Islet precursor cell (in vitro differentiated cells): ENCODE results near the gene EIF3A.
"Not testable (repeated sequence)": the region's sequence is repeated elsewhere in the genome, so short reads cannot be mapped to it uniquely, and the experiment has no call there.

Experiments
- DNase-seq: peaks from one replicate; pipeline ENCODE4 v3.0.0-alpha.2; 2018

The EIF3A gene

GRCh38 chr10:119101366-119102098, 20.9 kb upstream of the EIF3A start:
- DNase-seq, result no peak

- DNase-seq, result no peak
These were observed 20.0 kb upstream of the EIF3A start for GRCh38 chr10:119100434-119101238.

- DNase-seq, result no peak
These were observed 18.0 kb upstream of the EIF3A start for GRCh38 chr10:119098576-119098975.

- not testable (repeated sequence) for DNase-seq
These were observed 16.2 kb upstream of the EIF3A start for GRCh38 chr10:119096641-119097415.

GRCh38 chr10:119095640-119096039, 15.0 kb upstream of the EIF3A start:
- DNase-seq, result no peak

- no peak for DNase-seq
These were observed 10.4 kb upstream of the EIF3A start for GRCh38 chr10:119090968-119091367.

GRCh38 chr10:119090026-119090795, 9.6 kb upstream of the EIF3A start:
- DNase-seq, result no peak

GRCh38 chr10:119087271-119087882, 6.8 kb upstream of the EIF3A start:
- no peak for DNase-seq

- DNase-seq, result no peak
These were observed 4.3 kb upstream of the EIF3A start for GRCh38 chr10:119084896-119085295.

GRCh38 chr10:119079599-119080520, 757 bp downstream of the EIF3A start:
- DNase-seq, result peak; percentile 78

GRCh38 chr10:119078422-119079179, 2.0 kb downstream of the EIF3A start:
- no peak for DNase-seq

GRCh38 chr10:119073584-119073983, 7.0 kb downstream of the EIF3A start:
- no peak for DNase-seq

GRCh38 chr10:119070395-119071165, 10.0 kb downstream of the EIF3A start:
- DNase-seq, result no peak

GRCh38 chr10:119061926-119062325, 18.7 kb downstream of the EIF3A start:
- DNase-seq, result no peak

GRCh38 chr10:119061352-119061751, 19.3 kb downstream of the EIF3A start:
- DNase-seq, result no peak

- no peak for DNase-seq
These were observed 20.5 kb downstream of the EIF3A start for GRCh38 chr10:119060107-119060506.

- DNase-seq, result no peak
These were observed 21.1 kb downstream of the EIF3A start for GRCh38 chr10:119059557-119059956.

GRCh38 chr10:119058010-119058409, 22.6 kb downstream of the EIF3A start:
- DNase-seq, result no peak

- DNase-seq, result no peak
These were observed 25.1 kb downstream of the EIF3A start for GRCh38 chr10:119055472-119055871.
